Measurements from ENCODE around the gene CPVL. TPM values are rescaled to one million over a fixed set of nuclear protein-coding genes. Genes with fewer than 3 reads are reported as not detected.

CPVL gene
- total RNA-seq, 1 donor from 2014 or later: 86.3 TPM

DNA sequence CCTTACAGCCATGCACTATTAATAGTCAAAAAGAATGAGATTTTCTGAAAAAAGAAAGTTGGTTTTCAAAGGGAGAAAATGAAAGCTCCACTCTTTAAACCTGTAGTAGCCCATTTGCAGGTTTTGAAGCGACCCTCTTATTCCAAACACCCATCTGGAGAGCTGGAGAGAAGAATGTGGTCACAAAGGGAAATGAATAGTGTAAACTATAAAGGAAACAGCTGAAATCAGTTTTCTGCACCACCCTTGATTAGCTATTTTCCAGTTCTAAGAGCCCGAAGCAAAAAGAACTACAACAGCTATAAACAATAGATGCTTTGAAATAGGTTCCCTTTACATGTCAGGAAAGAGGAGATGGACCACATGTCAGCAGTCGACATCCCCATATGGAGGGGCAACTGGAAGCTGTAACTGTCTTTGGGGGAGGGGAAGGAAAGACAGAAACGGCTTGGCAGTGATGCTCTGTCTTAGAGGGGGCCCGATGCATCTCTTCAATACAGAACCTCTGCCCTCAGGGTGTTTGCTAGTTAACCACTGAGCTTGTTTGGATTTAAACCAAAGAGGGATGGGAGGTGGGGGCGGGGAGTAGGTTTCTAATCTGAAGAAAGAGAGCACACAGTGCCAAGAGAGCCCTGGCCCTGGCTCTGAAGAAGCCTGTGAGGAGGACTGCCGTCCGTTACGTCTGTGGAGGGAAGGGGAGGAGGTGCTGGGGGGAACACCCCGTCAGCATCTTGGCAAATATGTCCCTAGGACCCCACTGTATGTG lies 55.3 kb downstream of the CPVL start:
- H3K27me3 ChIP-seq (ENCODE audit: low read depth): no peaks in the 10 kb centered on the region
- H3K36me3 ChIP-seq: no peaks in the 10 kb centered on the region
- TF ChIP-seq, protein P1, sequence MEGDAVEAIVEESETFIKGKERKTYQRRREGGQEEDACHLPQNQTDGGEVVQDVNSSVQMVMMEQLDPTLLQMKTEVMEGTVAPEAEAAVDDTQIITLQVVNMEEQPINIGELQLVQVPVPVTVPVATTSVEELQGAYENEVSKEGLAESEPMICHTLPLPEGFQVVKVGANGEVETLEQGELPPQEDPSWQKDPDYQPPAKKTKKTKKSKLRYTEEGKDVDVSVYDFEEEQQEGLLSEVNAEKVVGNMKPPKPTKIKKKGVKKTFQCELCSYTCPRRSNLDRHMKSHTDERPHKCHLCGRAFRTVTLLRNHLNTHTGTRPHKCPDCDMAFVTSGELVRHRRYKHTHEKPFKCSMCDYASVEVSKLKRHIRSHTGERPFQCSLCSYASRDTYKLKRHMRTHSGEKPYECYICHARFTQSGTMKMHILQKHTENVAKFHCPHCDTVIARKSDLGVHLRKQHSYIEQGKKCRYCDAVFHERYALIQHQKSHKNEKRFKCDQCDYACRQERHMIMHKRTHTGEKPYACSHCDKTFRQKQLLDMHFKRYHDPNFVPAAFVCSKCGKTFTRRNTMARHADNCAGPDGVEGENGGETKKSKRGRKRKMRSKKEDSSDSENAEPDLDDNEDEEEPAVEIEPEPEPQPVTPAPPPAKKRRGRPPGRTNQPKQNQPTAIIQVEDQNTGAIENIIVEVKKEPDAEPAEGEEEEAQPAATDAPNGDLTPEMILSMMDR (IDR thresholded peaks at IDR 0.05; ENCODE audit: borderline replicate concordance): no peak
- peak overlapping the region; percentile 56 for H3K4me3 ChIP-seq
- no peaks in the 10 kb centered on the region for H3K9me3 ChIP-seq (replicated peaks)
- H3K4me1 ChIP-seq: peaks cover 54% of the 10 kb centered on the region
- intact Hi-C loops (cut with micrococcal nuclease): no loop called here
- DNase-seq: peak; percentile 38
- H3K27ac ChIP-seq (replicated peaks): peak overlapping the region; percentile 72

DNA sequence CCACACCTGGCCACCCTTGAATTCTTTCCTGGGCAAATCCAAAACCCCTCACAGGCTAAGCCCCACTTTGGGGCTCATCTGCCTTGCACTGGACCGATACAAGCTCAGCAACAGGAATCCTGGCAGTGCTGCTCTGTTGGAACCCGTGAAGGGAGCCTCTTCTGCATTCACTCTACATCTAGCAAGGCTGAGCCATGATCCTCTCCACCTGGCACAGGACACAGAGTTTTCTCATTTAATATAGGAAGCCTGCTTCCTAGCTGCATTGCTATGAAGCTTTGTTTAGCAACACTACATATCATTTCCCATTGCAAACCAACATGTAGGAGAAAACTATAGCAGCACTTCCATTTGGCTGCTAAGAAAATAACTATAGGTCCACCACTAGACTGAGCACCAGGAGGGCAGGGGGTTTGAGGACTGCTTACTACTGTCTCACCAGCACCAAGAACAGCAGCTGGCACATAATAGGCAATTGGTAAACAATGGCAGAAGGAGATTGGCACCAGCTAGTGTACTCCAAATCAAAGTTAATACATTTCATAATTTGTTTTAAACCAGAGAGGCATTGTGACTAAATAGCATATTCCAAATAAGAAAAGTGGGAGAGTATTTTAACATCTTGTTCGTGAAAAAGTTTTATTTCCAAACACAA lies 56.1 kb downstream of the CPVL start:
- peak overlapping the region; percentile 72 for H3K27ac ChIP-seq (replicated peaks)
- intact Hi-C loops (cut with micrococcal nuclease): no loop called here
- no peak for DNase-seq
- H3K27me3 ChIP-seq (ENCODE audit: low read depth): no peaks in the 10 kb centered on the region
- no peak overlapping the region for H3K4me3 ChIP-seq
- peaks cover 47% of the 10 kb centered on the region for H3K4me1 ChIP-seq
- no peaks in the 10 kb centered on the region for H3K9me3 ChIP-seq (replicated peaks)
- TF ChIP-seq, protein P1 (IDR thresholded peaks at IDR 0.05; ENCODE audit: borderline replicate concordance): no peak
- H3K36me3 ChIP-seq: no peaks in the 10 kb centered on the region

DNA sequence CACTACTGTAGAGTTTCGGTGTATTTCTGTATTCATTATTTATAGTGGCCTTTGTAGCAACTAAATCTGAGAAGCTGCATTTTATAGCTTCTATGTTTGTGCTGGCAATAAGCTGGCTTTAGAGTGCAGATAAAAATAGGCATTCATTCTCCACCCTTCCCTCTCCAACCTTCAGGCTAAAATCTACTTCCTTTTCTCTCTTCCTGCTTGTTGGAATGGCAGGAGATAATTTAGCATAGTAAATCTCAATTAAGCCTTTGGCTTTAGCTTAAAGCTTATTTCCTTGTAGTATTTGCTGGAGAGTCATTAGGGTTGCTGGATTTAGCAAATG lies 58.5 kb downstream of the CPVL start:
- intact Hi-C loops (cut with micrococcal nuclease): loop anchor here (10.0 kb wide), 1 partner anchor 83 kb away; no protein-coding TSS in a partner anchor

DNA sequence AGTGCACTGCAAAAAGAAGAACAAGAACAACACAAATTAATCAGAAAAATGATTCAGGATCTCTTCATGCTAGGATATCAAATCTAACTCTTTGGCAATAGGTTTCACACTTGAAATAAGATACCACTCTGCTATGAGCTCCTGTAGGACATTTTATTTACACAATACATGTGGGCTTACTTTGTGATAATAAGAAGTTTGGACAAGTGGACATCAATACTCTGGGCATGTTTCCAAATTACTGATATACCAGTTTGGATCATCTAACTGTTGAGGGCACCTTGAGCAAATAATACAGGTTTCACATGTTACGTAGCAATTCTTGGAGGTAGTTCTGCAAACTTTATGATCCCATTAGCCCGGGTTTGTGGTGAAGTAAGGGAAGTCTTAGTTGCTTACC lies 59.8 kb downstream of the CPVL start:
- intact Hi-C loops (cut with micrococcal nuclease): loop anchor here (10.0 kb wide), 1 partner anchor 82 kb away; no protein-coding TSS in a partner anchor

More for the DNA sequence above, 58.5 kb downstream of the CPVL start:
- no peaks in the 10 kb centered on the region for H3K36me3 ChIP-seq
- TF ChIP-seq, protein P1 (IDR thresholded peaks at IDR 0.05; ENCODE audit: borderline replicate concordance): no peak
- H3K27ac ChIP-seq (replicated peaks): peak overlapping the region; percentile 72
- DNase-seq: no peak
- H3K4me3 ChIP-seq: peak overlapping the region; percentile 18
- peaks cover 47% of the 10 kb centered on the region for H3K4me1 ChIP-seq
- no peaks in the 10 kb centered on the region for H3K9me3 ChIP-seq (replicated peaks)
- no peaks in the 10 kb centered on the region for H3K27me3 ChIP-seq (ENCODE audit: low read depth)

DNA sequence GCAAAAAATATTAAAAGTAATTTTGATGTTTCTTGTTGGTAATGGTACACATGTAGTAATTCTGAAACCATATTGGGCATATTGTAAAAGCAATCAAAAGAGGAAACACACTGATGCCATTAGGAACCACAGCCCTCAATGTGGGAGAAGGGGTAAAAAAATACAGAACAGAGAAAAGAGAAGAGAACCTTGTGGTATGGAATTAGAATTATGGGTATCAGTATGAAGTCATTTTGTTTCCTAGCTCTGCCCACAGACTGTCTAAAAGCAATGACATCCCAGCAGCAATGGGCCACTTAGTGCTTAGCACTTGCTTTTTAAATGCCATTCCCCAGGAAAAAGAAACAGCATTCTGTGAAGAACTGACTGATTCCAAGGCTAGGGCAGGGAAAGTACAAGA lies 61.5 kb downstream of the CPVL start:
- Histone ChIP-seq H3K4me3 (no peak overlapping the region), H3K27ac (replicated peaks) (no peak overlapping the region), H3K27me3 (ENCODE audit: low read depth) (no peaks in the 10 kb centered on the region), H3K9me3 (replicated peaks) (no peaks in the 10 kb centered on the region), H3K4me1 (peaks cover 25% of the 10 kb centered on the region), H3K36me3 (no peaks in the 10 kb centered on the region)
- intact Hi-C loops (cut with micrococcal nuclease): loop anchor here (10.0 kb wide), 1 partner anchor 80 kb away; no protein-coding TSS in a partner anchor
- DNase-seq: no peak
- TF ChIP-seq, protein P1 (IDR thresholded peaks at IDR 0.05; ENCODE audit: borderline replicate concordance): no peak

More for the DNA sequence above, 59.8 kb downstream of the CPVL start:
- Histone ChIP-seq H3K4me1 (peaks cover 40% of the 10 kb centered on the region), H3K27ac (replicated peaks) (no peak overlapping the region), H3K27me3 (ENCODE audit: low read depth) (no peaks in the 10 kb centered on the region), H3K36me3 (no peaks in the 10 kb centered on the region), H3K9me3 (replicated peaks) (no peaks in the 10 kb centered on the region), H3K4me3 (no peak overlapping the region)
- DNase-seq: no peak
- TF ChIP-seq, protein P1 (IDR thresholded peaks at IDR 0.05; ENCODE audit: borderline replicate concordance): no peak
